GM23248 (cell line): ENCODE results near the gene STAT4. TPM values are rescaled to one million over a fixed set of nuclear protein-coding genes. Genes with fewer than 3 reads are reported as not detected.

Source experiments
- DNase-seq: peaks from one replicate; pipeline ENCODE4 v3.0.0-alpha.2; 2015
- H2AFZ ChIP-seq: fragments of 200-600 bp; sonication (generic); 2 replicates; pipeline ENCODE4 v1.6.1; 2016; ENCODE audit warnings: antibody characterized with exemption
- H3F3A ChIP-seq: fragments of 200-600 bp; sonication (generic); 2 replicates; pipeline ENCODE4 v1.6.1; 2016; ENCODE audit warnings: mild to moderate bottlenecking, antibody characterized with exemption, mixed run types; ENCODE audit not compliant: insufficient read depth
- H3K27ac ChIP-seq: fragments of 200-600 bp; sonication (generic); 2 replicates; pipeline ENCODE4 v1.5.1; 2016; ENCODE audit warnings: mild to moderate bottlenecking
- H3K27me3 ChIP-seq: fragments of 200-600 bp; sonication (generic); replicated peaks from 2 replicates; pipeline ENCODE4 v1.6.1; 2016; ENCODE audit warnings: mild to moderate bottlenecking; ENCODE audit not compliant: insufficient read depth
- H3K36me3 ChIP-seq: fragments of 200-600 bp; sonication (generic); 2 replicates; pipeline ENCODE4 v1.6.1; 2016; ENCODE audit warnings: low read depth, mild to moderate bottlenecking
- H3K4me1 ChIP-seq: fragments of 200-600 bp; sonication (generic); 2 replicates; pipeline ENCODE4 v1.6.1; 2016; ENCODE audit warnings: mild to moderate bottlenecking; ENCODE audit not compliant: insufficient read depth
- H3K4me2 ChIP-seq: fragments of 200-600 bp; sonication (generic); one replicate; pipeline ENCODE4 v1.6.1; 2016; ENCODE audit warnings: mild to moderate bottlenecking; ENCODE audit not compliant: unreplicated experiment
- H3K4me3 ChIP-seq: fragments of 200-600 bp; sonication (generic); 2 replicates; pipeline ENCODE4 v1.5.1; 2016; ENCODE audit warnings: mild to moderate bottlenecking
- H3K79me2 ChIP-seq: fragments of 200-600 bp; sonication (generic); 2 replicates; pipeline ENCODE4 v1.6.1; 2016; ENCODE audit warnings: mild to moderate bottlenecking; ENCODE audit not compliant: insufficient read depth
- H3K9ac ChIP-seq: fragments of 200-600 bp; sonication (generic); 2 replicates; pipeline ENCODE4 v1.6.1; 2016; ENCODE audit warnings: mild to moderate bottlenecking
- H3K9me2 ChIP-seq: fragments of 200-600 bp; sonication (generic); 2 replicates; pipeline ENCODE4 v1.6.1; 2016; ENCODE audit warnings: mixed run types, mild to moderate bottlenecking, moderate library complexity; ENCODE audit not compliant: insufficient read depth
- H3K9me3 ChIP-seq: fragments of 200-600 bp; sonication (generic); one replicate; pipeline ENCODE4 v1.6.1; 2017; ENCODE audit warnings: low read depth
- H4K20me1 ChIP-seq: fragments of 200-600 bp; sonication (generic); 2 replicates; pipeline ENCODE4 v1.6.0; 2016; ENCODE audit not compliant: insufficient read depth
- EZH2 ChIP-seq: fragments of 200-600 bp; sonication (generic); IDR thresholded peaks from 2 replicates; pipeline ENCODE4 v1.6.1; 2018; ENCODE audit warnings: antibody characterized with exemption, mild to moderate bottlenecking; ENCODE audit not compliant: insufficient read depth, poor library complexity, severe bottlenecking
- EZH2phosphoT487 ChIP-seq: fragments of 200-600 bp; sonication (generic); IDR thresholded peaks from 2 replicates; pipeline ENCODE4 v1.6.1; 2018; ENCODE audit warnings: antibody characterized with exemption, moderate library complexity, mild to moderate bottlenecking, low read depth; ENCODE audit not compliant: insufficient read depth
- WGBS, 2 experiments: methylation state at CpG; one replicate each; pipeline ENCODE4 v1.1.6; 2015 to 2017; ENCODE audit warnings: low lambda C conversion rate in 2 of 2, low coverage in 1 of 2; ENCODE audit errors: missing lambda C conversion rate in 2 of 2; 5-methylcytosine and 5-hydroxymethylcytosine counted together
- in situ Hi-C: fragments of 300-500 bp; cut with MboI; formaldehyde crosslinking; loops from 2 replicates; pipeline ENCODE4 v1.15.0; 2020
- polyA plus RNA-seq: library from polyadenylated mRNA; unstranded; fragments of >200 nt; fragmentation: Nextera tagmentation; extraction: Ambion mirVana; gene quantifications from 2 replicates; pipeline ENCODE4 v1.2.1, GENCODE V29; 2016
- total RNA-seq: library from RNA; depleted of rRNA; stranded (reverse); fragments of >200 nt; shearing (Covaris generic); gene quantifications from 2 replicates; pipeline ENCODE4 v1.2.3, GENCODE V29; 2014

STAT4 gene
- total and polyA plus RNA-seq, 2 experiments from 2014 or later: 1.9 to 3.2 TPM

- Histone ChIP-seq H3K9ac (peak overlapping the region; percentile 66), H3K4me1 (peaks cover 10% of the 10 kb centered on the region), H3K9me3 (no peaks in the 10 kb centered on the region), H3K27ac (no peak overlapping the region), H3K4me3 (peak overlapping the region; percentile 82), H3K79me2 (no peaks in the 10 kb centered on the region), H3F3A (peaks cover 16% of the 10 kb centered on the region; the same call in 1 of the 2 replicates), H3K9me2 (no peaks in the 10 kb centered on the region), H4K20me1 (no peaks in the 10 kb centered on the region), H3K4me2 (peak overlapping the region; percentile 93), H3K27me3 (no peaks in the 10 kb centered on the region), H2AFZ (peak overlapping the region; percentile 98), H3K36me3 (no peaks in the 10 kb centered on the region)
- in situ Hi-C loops: loop anchor here (10.0 kb wide), 1 partner anchor 95 kb away; no protein-coding TSS in a partner anchor
- TF ChIP-seq EZH2: no peak
- no peak for TF ChIP-seq EZH2phosphoT487
- DNase-seq: no peak
- WGBS, 2 experiments: 20 to 21% methylated on average over 10 of the region's 10 CpGs
These were observed 579 bp downstream of the STAT4 start for GRCh38 chr2:191150230-191150599.

GRCh38 chr2:191149391-191149790 lies 1.4 kb downstream of the STAT4 start:
- in situ Hi-C loops: no loop called here
- WGBS, 2 experiments: 96 to 97% methylated on average over 4 of the region's 4 CpGs
- no peak overlapping the region for H3K4me2 ChIP-seq

GRCh38 chr2:191148791-191149190 lies 2.0 kb downstream of the STAT4 start:
- no peak overlapping the region for H3K4me2 ChIP-seq
- H4K20me1 ChIP-seq: no peaks in the 10 kb centered on the region
- H3K9me2 ChIP-seq: no peaks in the 10 kb centered on the region
- no peaks in the 10 kb centered on the region for H3K9me3 ChIP-seq
- TF ChIP-seq EZH2phosphoT487 (no peak), EZH2 (no peak)
- no peaks in the 10 kb centered on the region for H3K27me3 ChIP-seq
- H3K9ac ChIP-seq: no peak overlapping the region
- H3K4me3 ChIP-seq: no peak overlapping the region
- in situ Hi-C loops: no loop called here
- 88 to 94% methylated on average over 2 of the region's 2 CpGs for WGBS, 2 experiments
- peaks cover 16% of the 10 kb centered on the region; the same call in 1 of the 2 replicates for H3F3A ChIP-seq
- peaks cover 10% of the 10 kb centered on the region for H3K4me1 ChIP-seq
- no peaks in the 10 kb centered on the region for H3K79me2 ChIP-seq
- no peak overlapping the region for H3K27ac ChIP-seq
- H3K36me3 ChIP-seq: no peaks in the 10 kb centered on the region
- no peak overlapping the region for H2AFZ ChIP-seq
- no peak for DNase-seq

More at GRCh38 chr2:191149391-191149790, 1.4 kb downstream of the STAT4 start:
- H3K27ac ChIP-seq: no peak overlapping the region
- DNase-seq: no peak
- H3K79me2 ChIP-seq: no peaks in the 10 kb centered on the region
- H3K4me1 ChIP-seq: peaks cover 10% of the 10 kb centered on the region
- TF ChIP-seq EZH2 (no peak), EZH2phosphoT487 (no peak)
- no peak overlapping the region for H3K9ac ChIP-seq
- no peak overlapping the region for H2AFZ ChIP-seq
- no peaks in the 10 kb centered on the region for H3K36me3 ChIP-seq
- H3K4me3 ChIP-seq: no peak overlapping the region
- H4K20me1 ChIP-seq: no peaks in the 10 kb centered on the region
- peaks cover 16% of the 10 kb centered on the region; the same call in 1 of the 2 replicates for H3F3A ChIP-seq
- no peaks in the 10 kb centered on the region for H3K9me2 ChIP-seq
- no peaks in the 10 kb centered on the region for H3K9me3 ChIP-seq
- no peaks in the 10 kb centered on the region for H3K27me3 ChIP-seq

GRCh38 chr2:191148281-191148680 lies 2.5 kb downstream of the STAT4 start:
- 48 to 78% methylated on average over 1 of the region's 1 CpG for WGBS, 2 experiments
- H3F3A ChIP-seq: peaks cover 13% of the 10 kb centered on the region; the same call in 1 of the 2 replicates
- H3K4me3 ChIP-seq: no peak overlapping the region
- in situ Hi-C loops: no loop called here
- H3K27me3 ChIP-seq: no peaks in the 10 kb centered on the region
- DNase-seq: no peak
- H4K20me1 ChIP-seq: no peaks in the 10 kb centered on the region
- TF ChIP-seq EZH2: no peak
- no peak for TF ChIP-seq EZH2phosphoT487
- no peak overlapping the region for H2AFZ ChIP-seq
- no peaks in the 10 kb centered on the region for H3K79me2 ChIP-seq
- no peak overlapping the region for H3K4me2 ChIP-seq
- no peaks in the 10 kb centered on the region for H3K9me3 ChIP-seq
- no peaks in the 10 kb centered on the region for H3K9me2 ChIP-seq
- H3K9ac ChIP-seq: no peak overlapping the region
- H3K27ac ChIP-seq: no peak overlapping the region
- peaks cover 8% of the 10 kb centered on the region for H3K4me1 ChIP-seq
- H3K36me3 ChIP-seq: no peaks in the 10 kb centered on the region

GRCh38 chr2:191145769-191146471 lies 4.9 kb downstream of the STAT4 start:
- WGBS, 2 experiments: 83 to 90% methylated on average over 4 of the region's 4 CpGs
- Histone ChIP-seq H3F3A (no peaks in the 10 kb centered on the region), H3K9me2 (no peaks in the 10 kb centered on the region), H3K27ac (no peak overlapping the region), H3K4me1 (no peaks in the 10 kb centered on the region), H3K4me2 (no peak overlapping the region), H3K9ac (no peak overlapping the region), H3K9me3 (no peaks in the 10 kb centered on the region), H3K79me2 (no peaks in the 10 kb centered on the region), H3K27me3 (no peaks in the 10 kb centered on the region), H4K20me1 (no peaks in the 10 kb centered on the region), H3K36me3 (no peaks in the 10 kb centered on the region), H2AFZ (no peak overlapping the region), H3K4me3 (no peak overlapping the region)
- no peak for DNase-seq
- TF ChIP-seq EZH2phosphoT487 (no peak), EZH2 (no peak)
- in situ Hi-C loops: no loop called here
